Smooth muscle cell (in vitro differentiated cells): Measurements from ENCODE around the gene ASXL3. TPM values are rescaled to one million over a fixed set of nuclear protein-coding genes. Genes with fewer than 3 reads are reported as not detected.

Source experiments
- DNase-seq: peaks from one replicate; lab custom pipeline; 2025; ENCODE audit not compliant: unreplicated experiment; lab: John Stamatoyannopoulos, UW
- H2AFZ ChIP-seq: fragments of 200-600 bp; sonication (generic); 2 replicates; pipeline ENCODE4 v1.6.0; 2016; ENCODE audit warnings: antibody characterized with exemption, low read depth, mild to moderate bottlenecking
- H3F3A ChIP-seq: fragments of 200-600 bp; sonication (generic); 2 replicates; pipeline ENCODE4 v1.6.0; 2017; ENCODE audit warnings: antibody characterized with exemption, low read depth
- H3K27ac ChIP-seq: fragments of 200-600 bp; sonication (generic); 2 replicates; pipeline ENCODE4 v1.5.1; 2016; ENCODE audit warnings: low read depth, mild to moderate bottlenecking
- H3K27me3 ChIP-seq: fragments of 200-600 bp; sonication (generic); 2 replicates; pipeline ENCODE4 v1.6.1; 2016; ENCODE audit warnings: low read depth, mild to moderate bottlenecking
- H3K36me3 ChIP-seq: fragments of 200-600 bp; sonication (generic); 2 replicates; pipeline ENCODE4 v1.5.1; 2016; ENCODE audit warnings: low read depth
- H3K4me1 ChIP-seq: fragments of 200-600 bp; sonication (generic); 2 replicates; pipeline ENCODE4 v1.5.1; 2016; ENCODE audit warnings: low read depth
- H3K4me2 ChIP-seq: fragments of 200-600 bp; sonication (generic); 2 replicates; pipeline ENCODE4 v1.6.0; 2016; ENCODE audit warnings: mild to moderate bottlenecking
- H3K4me3 ChIP-seq: fragments of 200-600 bp; sonication (generic); 2 replicates; pipeline ENCODE4 v1.5.1; 2016; ENCODE audit warnings: mild to moderate bottlenecking
- H3K79me2 ChIP-seq: fragments of 200-600 bp; sonication (generic); 2 replicates; pipeline ENCODE4 v1.6.0; 2016; ENCODE audit warnings: low read depth, mild to moderate bottlenecking
- H3K9ac ChIP-seq: fragments of 200-600 bp; sonication (generic); 2 replicates; pipeline ENCODE4 v1.6.0; 2016; ENCODE audit warnings: low read depth
- H3K9me3 ChIP-seq: fragments of 200-600 bp; sonication (generic); replicated peaks from 2 replicates; pipeline ENCODE4 v1.5.1; 2016; ENCODE audit warnings: low read depth
- H4K20me1 ChIP-seq: fragments of 200-600 bp; sonication (generic); 2 replicates; pipeline ENCODE4 v1.6.0; 2016; ENCODE audit warnings: low read depth
- WGBS: methylation state at CpG from one replicate; pipeline ENCODE4 v1.1.7; 2016; ENCODE audit warnings: low lambda C conversion rate; 5-methylcytosine and 5-hydroxymethylcytosine counted together
- polyA plus RNA-seq: library from polyadenylated mRNA; unstranded; fragments of >200 nt; fragmentation: Nextera tagmentation; extraction: Ambion mirVana; gene quantifications from 2 replicates; pipeline ENCODE4 v1.2.1, GENCODE V29; 2016
- total RNA-seq: library from RNA; depleted of rRNA; stranded (reverse); fragments of >200 nt; gene quantifications from 2 replicates; pipeline ENCODE4 v1.2.3, GENCODE V29; 2014
- TF ChIP-seq, protein P1 (sequence below): fragments of 200-600 bp; sonication (generic); IDR thresholded peaks from 2 replicates; pipeline ENCODE4 v1.5.1; 2017; ENCODE audit warnings: borderline replicate concordance, mild to moderate bottlenecking, antibody characterized with exemption; ENCODE audit not compliant: insufficient read depth, poor library complexity, severe bottlenecking

The ASXL3 gene
- total and polyA plus RNA-seq, 2 experiments from 2014 or later = 1.2 to 5.9 TPM

DNA sequence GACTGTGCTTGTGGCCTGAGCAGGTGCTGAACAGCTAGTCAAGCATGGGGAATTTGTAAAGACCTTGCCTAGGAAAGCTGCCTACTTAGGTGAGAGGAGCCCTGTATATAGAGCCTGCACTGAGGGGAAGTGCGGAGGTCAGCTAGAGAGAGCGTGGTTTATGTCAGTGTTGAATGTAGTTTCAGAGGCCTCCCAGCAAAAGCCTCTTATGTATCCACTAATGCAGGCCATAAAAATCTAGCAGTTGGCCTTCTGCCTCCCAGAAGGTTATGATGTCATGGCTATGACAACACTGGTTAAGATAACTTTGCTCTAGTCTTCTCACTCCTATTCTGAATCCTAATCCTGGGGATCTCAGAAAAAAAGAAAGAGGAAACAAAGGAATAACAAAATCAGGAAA is 88.9 kb downstream of the ASXL3 start:
- no peaks in the 10 kb centered on the region for H3K79me2 ChIP-seq
- no peak overlapping the region for H3K4me2 ChIP-seq

DNA sequence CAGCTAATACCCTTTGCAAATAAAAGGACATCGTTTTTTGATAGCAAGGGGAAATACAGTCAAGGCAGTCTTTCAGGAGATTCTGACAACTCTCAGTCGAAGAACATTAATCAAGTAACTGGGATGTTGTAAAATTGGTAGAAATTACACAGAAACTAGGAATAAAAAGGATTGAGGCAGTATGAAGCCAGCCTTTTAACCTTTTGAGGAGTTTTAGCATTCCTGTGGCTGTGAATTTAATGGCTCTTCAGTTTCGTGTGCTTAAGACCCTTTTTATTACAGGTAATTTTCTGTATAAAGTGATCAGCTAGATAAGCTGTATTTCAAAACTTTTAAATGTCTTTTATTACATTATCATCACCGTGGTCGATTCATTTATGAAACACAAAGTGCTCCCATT is 91.6 kb downstream of the ASXL3 start:
- Histone ChIP-seq H3K4me1 (no peaks in the 10 kb centered on the region), H3K9ac (no peak overlapping the region), H3K27me3 (no peaks in the 10 kb centered on the region), H3K4me3 (no peak overlapping the region), H2AFZ (no peak overlapping the region), H3K27ac (no peak overlapping the region), H3K9me3 (no peaks in the 10 kb centered on the region), H3F3A (no peaks in the 10 kb centered on the region), H3K36me3 (no peaks in the 10 kb centered on the region), H3K79me2 (no peaks in the 10 kb centered on the region), H3K4me2 (no peak overlapping the region), H4K20me1 (no peaks in the 10 kb centered on the region)
- WGBS = 84% methylated on average over 5 of the region's 5 CpGs
- DNase-seq = no peak
- TF ChIP-seq, protein P1, sequence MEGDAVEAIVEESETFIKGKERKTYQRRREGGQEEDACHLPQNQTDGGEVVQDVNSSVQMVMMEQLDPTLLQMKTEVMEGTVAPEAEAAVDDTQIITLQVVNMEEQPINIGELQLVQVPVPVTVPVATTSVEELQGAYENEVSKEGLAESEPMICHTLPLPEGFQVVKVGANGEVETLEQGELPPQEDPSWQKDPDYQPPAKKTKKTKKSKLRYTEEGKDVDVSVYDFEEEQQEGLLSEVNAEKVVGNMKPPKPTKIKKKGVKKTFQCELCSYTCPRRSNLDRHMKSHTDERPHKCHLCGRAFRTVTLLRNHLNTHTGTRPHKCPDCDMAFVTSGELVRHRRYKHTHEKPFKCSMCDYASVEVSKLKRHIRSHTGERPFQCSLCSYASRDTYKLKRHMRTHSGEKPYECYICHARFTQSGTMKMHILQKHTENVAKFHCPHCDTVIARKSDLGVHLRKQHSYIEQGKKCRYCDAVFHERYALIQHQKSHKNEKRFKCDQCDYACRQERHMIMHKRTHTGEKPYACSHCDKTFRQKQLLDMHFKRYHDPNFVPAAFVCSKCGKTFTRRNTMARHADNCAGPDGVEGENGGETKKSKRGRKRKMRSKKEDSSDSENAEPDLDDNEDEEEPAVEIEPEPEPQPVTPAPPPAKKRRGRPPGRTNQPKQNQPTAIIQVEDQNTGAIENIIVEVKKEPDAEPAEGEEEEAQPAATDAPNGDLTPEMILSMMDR = no peak

More for the DNA sequence above, 88.9 kb downstream of the ASXL3 start:
- Histone ChIP-seq H2AFZ (no peak overlapping the region), H3K27me3 (no peaks in the 10 kb centered on the region), H3K4me3 (no peak overlapping the region), H3K9me3 (no peaks in the 10 kb centered on the region), H3K27ac (no peak overlapping the region), H3K9ac (no peak overlapping the region), H3F3A (no peaks in the 10 kb centered on the region), H4K20me1 (no peaks in the 10 kb centered on the region), H3K4me1 (no peaks in the 10 kb centered on the region), H3K36me3 (no peaks in the 10 kb centered on the region)
- TF ChIP-seq, protein P1 = no peak
- DNase-seq = no peak
- 79% methylated on average over 2 of the region's 2 CpGs for WGBS

DNA sequence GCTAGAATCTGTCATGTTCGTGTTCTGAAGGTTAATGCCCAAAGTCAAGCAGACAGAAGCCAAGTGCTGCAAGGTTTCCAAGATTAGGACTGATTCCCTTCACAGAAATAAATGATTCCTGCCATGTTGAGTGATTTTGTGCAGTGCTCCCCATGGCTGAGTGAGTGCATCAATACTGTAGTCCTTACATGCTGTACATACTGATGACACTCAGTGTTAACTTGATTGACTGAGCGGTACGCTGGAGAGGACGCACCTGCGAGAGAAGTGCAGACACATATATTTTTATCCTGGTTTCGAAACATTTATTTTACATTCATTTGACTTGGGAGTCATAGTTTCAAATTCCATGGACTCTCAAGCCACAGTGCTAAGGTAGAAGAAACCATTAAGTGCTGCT is 92.0 kb downstream of the ASXL3 start:
- 97% methylated on average over 6 of the region's 6 CpGs for WGBS
- no peaks in the 10 kb centered on the region for H3K79me2 ChIP-seq
- no peaks in the 10 kb centered on the region for H3F3A ChIP-seq
- no peaks in the 10 kb centered on the region for H3K36me3 ChIP-seq
- DNase-seq = no peak
- H2AFZ ChIP-seq = no peak overlapping the region
- H3K4me1 ChIP-seq = no peaks in the 10 kb centered on the region
- H3K27ac ChIP-seq = no peak overlapping the region
- no peaks in the 10 kb centered on the region for H3K9me3 ChIP-seq
- no peak overlapping the region for H3K4me2 ChIP-seq
- no peaks in the 10 kb centered on the region for H4K20me1 ChIP-seq
- TF ChIP-seq, protein P1 = no peak
- no peak overlapping the region for H3K4me3 ChIP-seq
- H3K27me3 ChIP-seq = no peaks in the 10 kb centered on the region
- no peak overlapping the region for H3K9ac ChIP-seq

- Histone ChIP-seq H3K36me3 (no peaks in the 10 kb centered on the region), H3K9me3 (no peaks in the 10 kb centered on the region), H3K4me2 (no peak overlapping the region), H2AFZ (no peak overlapping the region), H4K20me1 (no peaks in the 10 kb centered on the region), H3K9ac (no peak overlapping the region), H3K27ac (no peak overlapping the region), H3K79me2 (no peaks in the 10 kb centered on the region), H3K4me1 (no peaks in the 10 kb centered on the region), H3F3A (no peaks in the 10 kb centered on the region), H3K27me3 (no peaks in the 10 kb centered on the region), H3K4me3 (no peak overlapping the region)
- TF ChIP-seq, protein P1 = no peak
- WGBS = 84% methylated on average over 4 of the region's 4 CpGs
- no peak for DNase-seq
Measured at GRCh38 chr18:33673689-33674088, 95.7 kb downstream of the ASXL3 start.
